NOMO-1 (cell line): ENCODE measurements around the gene ZP2.
A peak's percentile ranks its signal among the peaks of the same experiment; 100 is the strongest.
"Not testable (repeated sequence)": the region's sequence is repeated elsewhere in the genome, so short reads cannot be mapped to it uniquely, and the experiment has no call there.

Experiments
- DNase-seq, 2 experiments: peaks; one replicate each; lab custom pipeline; 2025; ENCODE audit not compliant: unreplicated experiment in 2 of 2; lab: John Stamatoyannopoulos, UW

The ZP2 gene

DNA sequence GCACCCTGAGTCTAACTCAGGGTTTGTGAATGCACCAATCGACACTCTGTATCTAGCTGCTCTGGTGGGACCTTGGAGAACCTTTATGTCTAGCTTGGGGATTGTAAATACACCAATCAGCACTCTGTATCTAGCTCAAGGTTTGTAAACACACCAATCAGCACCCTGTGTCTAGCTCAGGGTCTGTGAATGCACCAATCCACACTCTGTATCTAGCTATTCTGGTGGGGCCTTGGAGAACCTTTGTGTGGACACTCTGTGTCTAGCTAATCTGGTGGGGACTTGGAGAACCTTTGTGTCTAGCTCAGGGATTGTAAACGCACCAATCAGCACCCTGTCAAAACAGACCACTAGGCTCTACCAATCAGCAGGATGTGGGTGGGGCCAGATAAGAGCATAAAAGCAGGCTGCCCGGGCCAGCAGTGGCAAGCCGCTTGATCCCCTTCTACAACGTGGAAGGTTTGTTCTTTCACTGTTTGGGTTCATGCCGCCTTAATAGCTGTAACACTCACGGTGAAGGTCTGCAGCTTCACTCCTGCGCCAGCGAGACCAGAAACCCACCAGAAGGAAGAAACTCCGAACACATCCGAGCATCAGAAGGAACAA lies 58.1 kb downstream of the ZP2 start:
- not testable (repeated sequence) for DNase-seq

DNA sequence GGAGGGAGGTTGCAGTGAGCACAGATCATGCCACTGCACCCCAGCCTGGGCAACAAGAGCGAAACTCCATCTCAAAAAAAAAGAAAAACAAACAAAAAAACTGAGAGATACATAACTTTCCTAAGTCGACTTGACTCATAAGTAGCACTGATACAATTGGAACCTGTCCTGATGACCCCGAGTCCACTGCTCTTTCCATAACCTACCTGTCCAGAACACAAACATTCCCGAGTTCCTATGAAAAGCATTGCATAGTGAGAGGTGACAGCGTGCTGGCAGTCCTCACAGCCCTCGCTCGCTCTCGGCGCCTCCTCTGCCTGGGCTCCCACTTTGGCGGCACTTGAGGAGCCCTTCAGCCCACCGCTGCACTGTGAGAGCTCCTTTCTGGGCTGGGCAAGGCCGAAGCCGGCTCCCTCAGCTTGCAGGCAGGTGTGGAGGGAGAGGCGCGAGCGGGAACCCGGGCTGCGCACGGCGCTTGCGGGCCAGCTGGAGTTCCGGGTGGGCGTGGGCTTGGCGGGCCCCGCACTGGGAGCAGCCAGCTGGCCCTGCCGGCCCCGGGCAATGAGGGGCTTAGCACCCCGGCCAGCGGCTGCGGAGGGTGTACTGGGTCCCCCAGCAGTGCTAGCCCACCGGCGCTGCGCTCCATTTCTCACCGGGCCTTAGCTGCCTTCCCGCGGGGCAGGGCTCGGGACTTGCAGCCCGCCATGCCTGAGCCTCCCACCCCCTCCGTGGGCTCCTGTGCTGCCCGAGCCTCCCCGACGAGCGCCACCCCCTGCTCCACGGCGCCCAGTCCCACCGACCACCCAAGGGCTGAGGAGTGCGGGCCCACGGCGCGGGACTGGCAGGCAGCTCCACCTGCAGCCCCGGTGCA lies 59.0 kb downstream of the ZP2 start:
- not testable (repeated sequence) for DNase-seq

DNA sequence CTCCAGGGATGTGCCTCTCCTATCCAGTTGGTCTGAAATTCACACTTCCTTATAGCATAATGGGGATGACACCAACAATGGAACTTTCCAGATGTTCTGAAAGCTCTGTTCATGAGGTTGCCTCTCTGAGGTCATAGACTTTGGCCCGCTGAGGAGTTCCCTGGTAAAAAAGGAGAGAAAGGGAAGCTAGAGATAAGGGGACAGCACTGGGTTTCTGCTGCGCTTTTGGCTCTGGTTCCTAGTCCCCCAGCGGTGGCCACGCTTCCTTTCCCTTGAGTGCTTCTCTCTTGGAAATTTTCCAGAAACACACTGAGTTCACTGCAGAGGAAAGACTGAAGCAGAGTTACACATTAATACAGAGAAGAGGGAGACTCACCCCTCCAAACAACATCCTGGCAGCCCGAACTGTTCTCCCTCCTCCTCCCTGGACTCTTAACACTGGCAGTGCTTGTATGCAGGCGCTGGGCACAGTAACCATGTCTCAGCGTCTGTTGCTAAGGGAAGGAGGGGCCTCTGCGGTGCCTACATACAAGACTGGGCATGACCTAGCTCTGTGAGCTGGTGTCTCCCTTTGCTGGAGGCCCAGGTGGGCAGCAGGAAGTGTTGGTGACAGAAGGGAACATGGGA lies 60.9 kb downstream of the ZP2 start, which contains the start of gene DNAH3:
Gene DNAH3, minus strand, starts transcription at position 472 of the 627 bp plus-strand sequence. CDS start 527 bp downstream, outside the sequence.
- peak in 1 of 2 experiments; percentile 39 for DNase-seq
